Ectodermal cell (in vitro differentiated cells): Measurements from ENCODE around the gene GJB1.
"Not testable (repeated sequence)": the region's sequence is repeated elsewhere in the genome, so short reads cannot be mapped to it uniquely, and the experiment has no call there.

Experiments used
- H3K27ac ChIP-seq: 2 replicates; pipeline ENCODE4 v1.7.0; 2013; ENCODE audit warnings: mild to moderate bottlenecking, low read depth, low read length; ENCODE audit not compliant: insufficient read depth, poor library complexity, severe bottlenecking
- H3K27me3 ChIP-seq: 2 replicates; pipeline ENCODE4 v1.7.0; 2013; ENCODE audit warnings: mild to moderate bottlenecking, low read length; ENCODE audit not compliant: insufficient read depth, control insufficient read depth, poor library complexity, severe bottlenecking
- H3K36me3 ChIP-seq: one replicate; pipeline ENCODE4 v1.7.0; 2013; ENCODE audit warnings: low read length; ENCODE audit not compliant: control insufficient read depth, insufficient read depth
- H3K4me1 ChIP-seq: one replicate; pipeline ENCODE4 v1.7.0; 2013; ENCODE audit warnings: low read length; ENCODE audit not compliant: control insufficient read depth, insufficient read depth
- H3K4me3 ChIP-seq: 2 replicates; pipeline ENCODE4 v1.7.0; 2013; ENCODE audit warnings: low read depth, low read length, control low read depth; ENCODE audit not compliant: insufficient read depth
- H3K9me3 ChIP-seq: 2 replicates; pipeline ENCODE4 v1.7.0; 2013; ENCODE audit warnings: mild to moderate bottlenecking, low read length, moderate library complexity; ENCODE audit not compliant: control insufficient read depth
- WGBS, 2 experiments: methylation state at CpG; one replicate each; pipeline ENCODE4 v1.1.7; 2013; ENCODE audit warnings: missing lambda C conversion rate in 2 of 2; 5-methylcytosine and 5-hydroxymethylcytosine counted together

GJB1 gene

DNA sequence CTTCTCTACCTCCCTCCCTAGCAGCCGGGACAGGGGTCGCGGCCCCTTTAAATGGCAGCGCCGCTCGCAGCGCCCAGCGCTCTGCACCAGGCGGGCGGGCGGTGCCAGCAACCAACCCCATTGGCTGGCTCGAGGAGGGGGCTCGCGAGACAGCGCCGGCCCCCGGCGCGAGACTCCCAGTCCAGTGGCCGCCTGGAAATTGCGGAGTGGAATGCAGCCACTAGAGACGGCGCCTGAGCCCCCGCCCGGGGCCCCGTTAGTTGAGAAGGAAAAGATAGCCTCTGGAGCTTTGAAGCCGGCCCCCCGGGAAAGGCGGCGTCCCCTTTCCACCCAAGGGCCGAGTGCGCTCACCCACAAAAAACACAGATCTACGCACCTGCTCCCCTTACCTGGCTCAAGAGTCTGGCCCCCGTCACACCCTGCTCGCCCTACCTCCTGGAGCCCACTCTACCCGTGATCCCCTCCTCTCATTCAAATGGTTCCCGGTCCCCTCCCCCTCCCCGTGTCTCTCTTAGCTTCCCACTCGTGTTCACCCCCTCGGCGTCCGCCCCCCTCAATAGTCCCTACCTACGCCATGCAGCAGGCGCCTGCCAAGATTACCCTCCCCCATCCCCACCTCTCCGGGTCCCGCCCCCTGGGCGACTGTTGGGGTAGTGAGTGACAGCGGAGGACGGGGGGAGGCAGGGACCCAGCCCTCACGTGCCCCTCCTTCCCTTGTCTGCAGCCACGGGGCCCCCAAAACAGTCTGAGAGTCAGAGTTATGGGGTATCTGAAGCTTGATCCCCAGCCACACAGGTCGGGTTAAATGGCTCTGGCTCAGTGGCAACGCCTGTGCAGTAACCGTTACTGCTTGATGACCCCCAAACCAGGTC, 31.3 kb downstream of the GJB1 start, which contains the start of gene ZMYM3:
ZMYM3 (minus strand) TSS at position 49 of the 872 bp plus-strand sequence. CDS start 885 bp downstream, outside the sequence.
- H3K4me1 ChIP-seq, result peaks cover 9% of the 10 kb centered on the region
- H3K4me3 ChIP-seq, result peak within 1 kb of the TSS; percentile 75
- WGBS, 2 experiments, result 0% methylated on average over 42 to 51 of the region's 54 CpGs
- peaks cover 4% of the 10 kb centered on the region for H3K36me3 ChIP-seq
- no peaks in the 10 kb centered on the region for H3K27me3 ChIP-seq
- H3K9me3 ChIP-seq, result no peaks in the 10 kb centered on the region
- H3K27ac ChIP-seq, result peak within 1 kb of the TSS; percentile 69

DNA sequence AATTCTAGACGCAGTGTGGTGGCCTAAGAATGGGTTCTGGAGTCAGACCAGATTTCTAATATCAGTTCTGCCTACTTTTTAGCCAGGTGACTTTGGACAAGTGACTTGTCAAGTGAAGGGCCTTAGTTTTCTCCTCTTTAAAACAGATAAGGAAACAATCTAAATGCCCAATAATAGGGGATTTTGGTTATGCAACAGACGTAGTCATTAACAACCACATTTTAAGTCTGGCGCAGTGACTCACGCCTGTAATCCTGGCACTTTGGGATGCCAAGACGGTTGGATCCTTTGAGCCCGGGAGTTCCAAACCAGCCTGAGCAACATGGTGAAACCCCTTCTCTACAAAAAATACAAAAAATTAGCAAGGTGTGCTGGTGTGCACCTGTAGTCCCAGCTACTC, 33.0 kb downstream of the GJB1 start:
- WGBS, 2 experiments, result 85 to 89% methylated on average over 6 of the region's 6 CpGs
- Histone ChIP-seq H3K4me1 (peaks cover 9% of the 10 kb centered on the region), H3K4me3 (no peak overlapping the region), H3K36me3 (no peaks in the 10 kb centered on the region), H3K27ac (no peak overlapping the region), H3K9me3 (no peaks in the 10 kb centered on the region), H3K27me3 (no peaks in the 10 kb centered on the region)

DNA sequence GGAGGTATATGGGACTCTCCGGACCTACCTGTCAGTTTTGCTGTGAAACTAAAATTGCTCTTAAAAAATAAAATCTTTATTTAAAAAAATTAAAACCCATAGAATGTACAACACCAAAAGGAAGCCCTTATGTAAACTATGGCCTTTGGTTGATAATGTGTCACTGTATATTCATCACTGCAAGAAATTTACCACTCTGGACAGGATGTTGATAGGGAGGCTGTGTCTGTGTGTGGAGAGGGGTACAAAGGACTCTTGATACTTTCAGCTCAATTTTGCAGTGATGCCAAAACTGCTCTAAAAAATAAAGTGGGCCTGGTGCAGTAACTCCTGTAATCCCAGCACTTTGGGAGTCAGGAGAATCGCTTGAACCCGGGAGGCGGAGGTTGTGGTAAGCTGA, 33.8 kb downstream of the GJB1 start:
- no peaks in the 10 kb centered on the region for H3K9me3 ChIP-seq
- 88 to 100% methylated on average over 3 of the region's 4 CpGs for WGBS, 2 experiments
- H3K27ac ChIP-seq, result no peak overlapping the region

DNA sequence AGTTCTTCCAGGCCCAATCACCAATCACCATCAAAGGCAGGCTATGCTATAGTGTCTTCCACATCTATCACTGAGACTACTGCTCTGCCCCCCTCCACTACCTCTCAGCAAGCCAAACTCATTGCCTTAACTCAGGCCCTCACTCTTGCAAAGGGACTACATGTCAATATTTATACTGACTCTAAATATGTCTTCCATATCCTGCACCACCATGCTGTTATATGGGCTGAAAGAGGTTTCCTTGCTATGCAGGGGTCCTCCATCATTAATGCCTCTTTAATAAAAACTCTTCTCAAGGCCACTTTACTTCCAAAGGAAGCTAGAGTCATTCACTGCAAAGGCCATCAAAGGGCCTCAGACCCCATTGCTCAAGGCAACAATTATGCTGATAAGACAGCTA, 45.6 kb downstream of the GJB1 start:
- not testable (repeated sequence) for H3K4me1 ChIP-seq, H3K27me3 ChIP-seq, H3K27ac ChIP-seq, H3K4me3 ChIP-seq, H3K9me3 ChIP-seq, H3K36me3 ChIP-seq

More for the DNA sequence above, 33.8 kb downstream of the GJB1 start:
- Histone ChIP-seq H3K36me3 (no peaks in the 10 kb centered on the region), H3K27me3 (no peaks in the 10 kb centered on the region), H3K4me1 (peaks cover 9% of the 10 kb centered on the region), H3K4me3 (no peak overlapping the region)

DNA sequence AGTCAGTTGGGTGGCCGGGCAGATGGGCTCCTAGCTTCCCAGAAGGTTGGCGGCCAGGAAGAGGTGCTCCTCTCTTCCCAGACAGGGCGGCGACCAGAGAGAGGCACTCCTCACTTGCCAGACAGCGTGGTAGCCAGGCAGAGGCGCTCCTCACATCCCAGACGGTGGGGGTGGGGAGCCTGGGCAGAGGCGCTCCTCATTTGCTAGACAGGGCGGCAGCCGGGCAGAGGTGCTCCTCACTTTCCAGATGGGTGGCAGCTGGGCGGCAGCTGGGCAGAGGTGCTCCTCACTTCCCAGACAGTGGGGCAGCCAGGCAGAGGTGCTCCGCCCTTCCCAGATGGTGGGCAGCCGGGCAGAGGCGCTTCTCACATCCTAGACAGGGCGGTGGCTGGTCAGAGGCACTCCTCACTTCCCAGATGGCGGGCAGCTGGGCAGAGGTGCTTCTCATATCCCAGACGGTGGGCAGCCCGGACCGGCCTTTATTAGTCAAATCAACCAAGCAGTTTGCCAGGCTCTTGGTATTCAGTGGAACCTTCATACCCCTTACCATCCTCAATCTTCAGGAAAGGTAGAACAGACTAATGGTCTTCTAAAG, 46.9 kb downstream of the GJB1 start:
- 92 to 94% methylated on average over 19 of the region's 19 CpGs for WGBS, 2 experiments
- Histone ChIP-seq H3K4me3 (no peak overlapping the region), H3K27me3 (no peaks in the 10 kb centered on the region), H3K9me3 (no peaks in the 10 kb centered on the region), H3K27ac (no peak overlapping the region), H3K4me1 (no peaks in the 10 kb centered on the region), H3K36me3 (no peaks in the 10 kb centered on the region)

DNA sequence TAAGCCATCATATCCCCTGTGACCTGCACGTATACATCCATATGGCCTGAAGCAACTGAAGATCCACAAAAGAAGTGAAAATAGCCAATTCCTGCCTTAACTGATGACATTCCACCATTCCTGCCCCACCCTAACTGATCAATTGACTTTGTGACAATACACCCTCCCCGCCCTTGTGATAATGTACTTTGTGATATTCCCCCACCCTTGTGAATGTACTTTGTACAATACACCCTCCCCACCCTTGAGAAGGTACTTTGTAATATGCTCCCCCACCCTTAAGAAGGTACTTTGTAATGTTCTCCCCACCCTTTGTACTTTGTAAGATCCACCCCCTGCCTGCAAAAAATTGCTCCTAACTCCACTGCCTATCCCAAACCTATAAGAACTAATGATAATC, 49.3 kb downstream of the GJB1 start:
- H3K9me3 ChIP-seq, H3K36me3 ChIP-seq, H3K4me1 ChIP-seq, H3K27me3 ChIP-seq, H3K4me3 ChIP-seq, H3K27ac ChIP-seq: not testable (repeated sequence)
- 80 to 100% methylated on average over 1 to 2 of the region's 2 CpGs for WGBS, 2 experiments
